ENCODE measurements around the gene ZNF782. TPM values are rescaled to one million over a fixed set of nuclear protein-coding genes. Genes with fewer than 3 reads are reported as not detected.

The ZNF782 gene
- total RNA-seq, 2 donors from 2014 or later, result 7.3 to 9.1 TPM

- Histone ChIP-seq H3K9ac (ENCODE audit: extremely low read depth, low read length, poor library complexity, severe bottlenecking) (peak overlapping the region; percentile 41), H3K9me3 (ENCODE audit: control insufficient read depth, low read length) (no peaks in the 10 kb centered on the region), H3K36me3 (ENCODE audit: control insufficient read depth, insufficient read depth, low read length) (peaks cover 8% of the 10 kb centered on the region), H3K4me3 (ENCODE audit: low read length) (peak overlapping the region; percentile 97), H3K27ac (ENCODE audit: low read depth, low read length) (no peak overlapping the region), H3K4me1 (ENCODE audit: control insufficient read depth, insufficient read depth, low read length) (peaks cover 30% of the 10 kb centered on the region), H3K27me3 (ENCODE audit: control insufficient read depth, insufficient read depth, low read length, poor library complexity, severe bottlenecking) (no peaks in the 10 kb centered on the region)
- Mint-ChIP-seq H3K27me3 (ENCODE audit: insufficient read depth) (no peaks in the 10 kb centered on the region), H3K36me3 (ENCODE audit: low read depth) (peaks cover 11% of the 10 kb centered on the region), H3K4me3 (peak overlapping the region; percentile 49), H3K4me1 (peaks cover 72% of the 10 kb centered on the region), H3K27ac (peak overlapping the region; percentile 98), H3K9me3 (no peaks in the 10 kb centered on the region)
- peak; percentile 99 for TF ChIP-seq CTCF (conservative IDR thresholded peaks at IDR 0.05)
- peak; percentile 92 for DNase-seq
- 0 to 17% methylated on average over 1 to 6 of the region's 6 CpGs for WGBS, 2 experiments (ENCODE audit: insufficient coverage in 1 of 2, insufficient read length in 1 of 2)
These were observed 2.3 kb upstream of the ZNF782 start for GRCh38 chr9:96856363-96857286.

- H3K36me3 Mint-ChIP-seq (ENCODE audit: low read depth), result peaks cover 20% of the 10 kb centered on the region
- H3K27me3 ChIP-seq (ENCODE audit: control insufficient read depth, insufficient read depth, low read length, poor library complexity, severe bottlenecking), result no peaks in the 10 kb centered on the region
- peaks cover 25% of the 10 kb centered on the region for H3K36me3 ChIP-seq (ENCODE audit: control insufficient read depth, insufficient read depth, low read length)
- H3K9me3 ChIP-seq (ENCODE audit: control insufficient read depth, low read length), result peaks cover 7% of the 10 kb centered on the region
- peak; percentile 16 for TF ChIP-seq CTCF (conservative IDR thresholded peaks at IDR 0.05)
- no peak overlapping the region for H3K27ac ChIP-seq (ENCODE audit: low read depth, low read length)
- peaks cover 27% of the 10 kb centered on the region for H3K4me1 ChIP-seq (ENCODE audit: control insufficient read depth, insufficient read depth, low read length)
- peak overlapping the region; percentile 97 for H3K4me3 ChIP-seq (ENCODE audit: low read length)
- H3K9me3 Mint-ChIP-seq, result peaks cover 4% of the 10 kb centered on the region
- H3K4me1 Mint-ChIP-seq, result peaks cover 63% of the 10 kb centered on the region
- DNase-seq, result peak; percentile 55
- H3K4me3 Mint-ChIP-seq, result peak overlapping the region; percentile 92
- H3K27ac Mint-ChIP-seq, result peak overlapping the region; percentile 93
- WGBS, 2 experiments (ENCODE audit: insufficient coverage in 1 of 2, insufficient read length in 1 of 2), result 42 to 45% methylated on average over 9 to 16 of the region's 16 CpGs
- H3K27me3 Mint-ChIP-seq (ENCODE audit: insufficient read depth), result no peaks in the 10 kb centered on the region
- H3K9ac ChIP-seq (ENCODE audit: extremely low read depth, low read length, poor library complexity, severe bottlenecking), result no peak overlapping the region
These were observed 448 bp upstream of the ZNF782 start for GRCh38 chr9:96854651-96855273.

GRCh38 chr9:96852676-96853075 is 1.6 kb downstream of the ZNF782 start:
- Mint-ChIP-seq H3K27me3 (ENCODE audit: insufficient read depth) (no peaks in the 10 kb centered on the region), H3K27ac (no peak overlapping the region), H3K36me3 (ENCODE audit: low read depth) (peaks cover 38% of the 10 kb centered on the region), H3K9me3 (peaks cover 18% of the 10 kb centered on the region), H3K4me3 (peak overlapping the region; percentile 92), H3K4me1 (peaks cover 42% of the 10 kb centered on the region)
- H3K27me3 ChIP-seq (ENCODE audit: control insufficient read depth, insufficient read depth, low read length, poor library complexity, severe bottlenecking), result no peaks in the 10 kb centered on the region
- no peak overlapping the region for H3K9ac ChIP-seq (ENCODE audit: extremely low read depth, low read length, poor library complexity, severe bottlenecking)
- 93 to 98% methylated on average over 4 of the region's 4 CpGs for WGBS, 2 experiments (ENCODE audit: insufficient coverage in 1 of 2, insufficient read length in 1 of 2)
- no peak overlapping the region for H3K27ac ChIP-seq (ENCODE audit: low read depth, low read length)
- peaks cover 7% of the 10 kb centered on the region for H3K4me1 ChIP-seq (ENCODE audit: control insufficient read depth, insufficient read depth, low read length)
- no peak for TF ChIP-seq CTCF (conservative IDR thresholded peaks at IDR 0.05)
- H3K36me3 ChIP-seq (ENCODE audit: control insufficient read depth, insufficient read depth, low read length), result peaks cover 25% of the 10 kb centered on the region
- no peak for DNase-seq
- H3K9me3 ChIP-seq (ENCODE audit: control insufficient read depth, low read length), result peaks cover 28% of the 10 kb centered on the region
- H3K4me3 ChIP-seq (ENCODE audit: low read length), result peak overlapping the region; percentile 97
